ENCODE data around the gene SLC39A10. TPM values are rescaled to one million over a fixed set of nuclear protein-coding genes. Genes with fewer than 3 reads are reported as not detected.
"Not testable (repeated sequence)": the region's sequence is repeated elsewhere in the genome, so short reads cannot be mapped to it uniquely, and the experiment has no call there.

Gene SLC39A10
- total RNA-seq, 2 donors from 2014 or later: 26.3 to 27.6 TPM

- WGBS: 76% methylated on average over 2 of the region's 2 CpGs
- intact Hi-C loops (cut with DNase I): no loop called here
- DNase-seq (ENCODE audit: low spot score): no peak
- no peak overlapping the region for H3K4me3 ChIP-seq
- H3K9me3 ChIP-seq: no peaks in the 10 kb centered on the region
- no peaks in the 10 kb centered on the region for H3K27me3 ChIP-seq (replicated peaks; ENCODE audit: insufficient read depth)
- H3K36me3 ChIP-seq: no peaks in the 10 kb centered on the region
- no peak overlapping the region for H3K27ac ChIP-seq
- no peaks in the 10 kb centered on the region for H3K4me1 ChIP-seq (replicated peaks)
- TF ChIP-seq POLR2AphosphoS5 (IDR thresholded peaks at IDR 0.05) (no peak), CTCF (IDR thresholded peaks at IDR 0.05) (no peak), POLR2A (IDR thresholded peaks at IDR 0.05) (no peak)
These were observed 11.6 kb upstream of the SLC39A10 start for GRCh38 chr2:195645413-195645812.

GRCh38 chr2:195646424-195646823 lies 10.6 kb upstream of the SLC39A10 start:
- H3K27me3 ChIP-seq (replicated peaks; ENCODE audit: insufficient read depth): no peaks in the 10 kb centered on the region
- intact Hi-C loops (cut with DNase I): no loop called here
- DNase-seq (ENCODE audit: low spot score): no peak
- no peaks in the 10 kb centered on the region for H3K36me3 ChIP-seq
- no peaks in the 10 kb centered on the region for H3K4me1 ChIP-seq (replicated peaks)
- no peaks in the 10 kb centered on the region for H3K9me3 ChIP-seq
- WGBS: 63% methylated on average over 9 of the region's 9 CpGs
- H3K27ac ChIP-seq: no peak overlapping the region
- H3K4me3 ChIP-seq: no peak overlapping the region
- no peak for TF ChIP-seq CTCF (IDR thresholded peaks at IDR 0.05)
- TF ChIP-seq POLR2AphosphoS5 (IDR thresholded peaks at IDR 0.05): no peak
- TF ChIP-seq POLR2A (IDR thresholded peaks at IDR 0.05): no peak

GRCh38 chr2:195647302-195647701 lies 9.7 kb upstream of the SLC39A10 start:
- no peak overlapping the region for H3K4me3 ChIP-seq
- DNase-seq (ENCODE audit: low spot score): no peak
- no peak overlapping the region for H3K27ac ChIP-seq
- no peaks in the 10 kb centered on the region for H3K27me3 ChIP-seq (replicated peaks; ENCODE audit: insufficient read depth)
- H3K4me1 ChIP-seq (replicated peaks): no peaks in the 10 kb centered on the region
- intact Hi-C loops (cut with DNase I): no loop called here
- H3K36me3 ChIP-seq: no peaks in the 10 kb centered on the region
- TF ChIP-seq CTCF (IDR thresholded peaks at IDR 0.05): no peak
- TF ChIP-seq POLR2AphosphoS5 (IDR thresholded peaks at IDR 0.05): no peak
- TF ChIP-seq POLR2A (IDR thresholded peaks at IDR 0.05): no peak
- no peaks in the 10 kb centered on the region for H3K9me3 ChIP-seq
- 96% methylated on average over 3 of the region's 3 CpGs for WGBS

DNA sequence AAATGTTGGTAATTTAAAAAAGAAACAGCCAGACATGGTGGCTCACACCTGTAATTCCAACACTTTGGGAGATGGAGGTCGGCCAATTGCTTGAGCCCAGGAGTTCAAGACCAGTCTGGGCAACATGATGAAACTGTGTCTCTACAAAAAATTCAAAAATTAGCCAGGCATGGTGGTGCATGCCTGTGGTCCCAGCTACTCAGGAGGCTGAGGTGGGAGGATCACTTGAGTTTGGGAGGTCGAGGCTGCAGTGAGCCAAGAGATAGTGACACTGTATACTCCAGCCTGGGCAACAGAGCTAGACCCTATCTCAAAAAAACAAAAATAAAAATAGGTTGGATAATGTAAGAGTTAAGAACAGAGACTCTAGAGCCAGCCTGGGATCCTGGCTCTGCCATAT lies 8.7 kb upstream of the SLC39A10 start:
- DNase-seq (ENCODE audit: low spot score); H3K36me3 ChIP-seq; H3K4me3 ChIP-seq; H3K4me1 ChIP-seq (replicated peaks); H3K9me3 ChIP-seq; H3K27me3 ChIP-seq (replicated peaks; ENCODE audit: insufficient read depth); intact Hi-C loops (cut with DNase I); H3K27ac ChIP-seq: not testable (repeated sequence)
- WGBS: 100% methylated on average over 2 of the region's 2 CpGs

DNA sequence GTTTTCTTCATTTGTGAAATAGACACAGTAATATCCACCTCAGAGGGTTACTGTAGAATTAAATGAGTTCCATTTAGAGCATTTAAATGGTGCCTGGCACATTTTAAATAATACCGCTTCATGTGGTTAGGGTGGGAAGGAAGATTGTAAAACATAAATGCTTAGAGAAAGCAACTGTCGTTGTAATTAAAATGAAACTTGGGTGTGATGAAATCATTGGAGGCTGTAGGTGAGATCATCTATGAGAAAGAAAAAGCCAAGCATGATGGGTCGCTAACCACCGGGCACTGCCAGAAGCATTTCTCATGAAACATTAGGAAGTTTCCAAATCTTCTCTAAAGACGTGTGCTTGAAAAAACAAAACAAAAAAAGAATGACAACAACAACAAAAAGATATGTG lies 8.2 kb upstream of the SLC39A10 start:
- no peaks in the 10 kb centered on the region for H3K27me3 ChIP-seq (replicated peaks; ENCODE audit: insufficient read depth)
- H3K27ac ChIP-seq: no peak overlapping the region
- no peaks in the 10 kb centered on the region for H3K36me3 ChIP-seq
- intact Hi-C loops (cut with DNase I): no loop called here
- H3K4me3 ChIP-seq: no peak overlapping the region
- 83% methylated on average over 5 of the region's 5 CpGs for WGBS
- DNase-seq (ENCODE audit: low spot score): no peak
- H3K9me3 ChIP-seq: no peaks in the 10 kb centered on the region
- TF ChIP-seq CTCF (IDR thresholded peaks at IDR 0.05) (no peak), POLR2AphosphoS5 (IDR thresholded peaks at IDR 0.05) (no peak), POLR2A (IDR thresholded peaks at IDR 0.05) (no peak)
- H3K4me1 ChIP-seq (replicated peaks): no peaks in the 10 kb centered on the region
